GM12878 (cell line): ENCODE data around the gene HIVEP1. TPM values are rescaled to one million over a fixed set of nuclear protein-coding genes. Genes with fewer than 3 reads are reported as not detected.

ENCODE experiments used
- ATAC-seq: fragments of 200-7000 bp; cut with Tn5 transposase; 3 replicates; pipeline ENCODE4 v1.9.1; 2020; ENCODE audit warnings: mild to moderate bottlenecking, moderate library complexity
- BruUV-seq: library from RNA; stranded (reverse); fragments of 400-500 nt; replicated peaks from 2 replicates; lab custom pipeline; 2021; lab: Mats Ljungman, UMichigan
- CTCF ChIA-PET: fragments of 300-600 bp; sonication (Branson Sonifier 250); formaldehyde crosslinking; extraction: SDS; loops from one replicate; lab custom pipeline; 2021; ENCODE audit warnings: inconsistent platforms; lab: Yijun Ruan, JAX
- POLR2A ChIA-PET: fragments of 350-600 bp; formaldehyde crosslinking; extraction: SDS; loops from one replicate; lab custom pipeline; 2021; ENCODE audit warnings: inconsistent platforms; lab: Charles Lee
- RAD21 ChIA-PET: fragments of 300-600 bp; sonication (Branson Sonifier 250); formaldehyde crosslinking; loops from one replicate; lab custom pipeline; 2023; ENCODE audit warnings: antibody characterized with exemption; ENCODE audit not compliant: unreplicated experiment; lab: Charles Lee
- SMC1A ChIA-PET: fragments of 300-600 bp; sonication (Branson Sonifier 250); formaldehyde crosslinking; loops from one replicate; lab custom pipeline; 2023; ENCODE audit not compliant: unreplicated experiment, uncharacterized antibody; lab: Charles Lee
- DNase-seq: peaks from one replicate; pipeline ENCODE4 v3.0.0-alpha.2; 2011; ENCODE audit warnings: low read depth, low spot score
- FAIRE-seq: peaks from 3 replicates; lab custom pipeline; 2011; peaks lifted over from hg19 to GRCh38; lab: Jason Lieb, UNC
- H2AFZ ChIP-seq: 2 replicates; pipeline ENCODE4 v1.6.0; 2011; ENCODE audit warnings: low read depth, low read length, control low read depth; ENCODE audit not compliant: control insufficient read depth
- H3K27ac ChIP-seq: 2 replicates; pipeline ENCODE4 v1.5.1; 2011; ENCODE audit warnings: control low read depth; ENCODE audit not compliant: control insufficient read depth, insufficient read depth
- H3K27me3 ChIP-seq, 2 experiments: replicated peaks in 1 of 2; 2 replicates each; pipeline versions ENCODE4 v1.6.0 to v1.6.1; 2011; ENCODE audit warnings: low read length in 1 of 2; ENCODE audit not compliant: control insufficient read depth in 2 of 2, insufficient read depth in 2 of 2
- H3K36me3 ChIP-seq, 2 experiments: 2 replicates each; pipeline ENCODE4 v1.5.1; 2011; ENCODE audit warnings: low read length in 1 of 2; ENCODE audit not compliant: control insufficient read depth in 2 of 2, insufficient read depth in 2 of 2
- H3K4me1 ChIP-seq: 2 replicates; pipeline ENCODE4 v1.6.1; 2011; ENCODE audit warnings: mild to moderate bottlenecking, low read length, moderate library complexity, mixed read lengths; ENCODE audit not compliant: control insufficient read depth, insufficient read depth
- H3K4me2 ChIP-seq: 2 replicates; pipeline ENCODE4 v1.6.0; 2011; ENCODE audit warnings: control low read depth; ENCODE audit not compliant: control insufficient read depth, insufficient read depth
- H3K4me3 ChIP-seq: fragments of 200-600 bp; sonication (generic); 2 replicates; pipeline ENCODE4 v1.5.1; 2016
- H3K79me2 ChIP-seq: 2 replicates; pipeline ENCODE4 v1.6.0; 2011; ENCODE audit warnings: low read length; ENCODE audit not compliant: control insufficient read depth, insufficient read depth
- H3K9ac ChIP-seq: 2 replicates; pipeline ENCODE4 v1.8.0; 2011; ENCODE audit warnings: low read length, control low read depth, mixed read lengths; ENCODE audit not compliant: control insufficient read depth, insufficient read depth
- H3K9me3 ChIP-seq: replicated peaks from 3 replicates; pipeline ENCODE4 v1.5.1; 2011; ENCODE audit warnings: mild to moderate bottlenecking, low read length; ENCODE audit not compliant: control insufficient read depth, insufficient read depth
- H4K20me1 ChIP-seq: 2 replicates; pipeline ENCODE4 v1.6.0; 2011; ENCODE audit not compliant: control insufficient read depth, insufficient read depth
- KDM1A ChIP-seq: fragments of 200-600 bp; sonication (generic); IDR thresholded peaks from 2 replicates; pipeline ENCODE4 v1.6.1; 2016; ENCODE audit warnings: borderline replicate concordance
- RB1 ChIP-seq: fragments of 450-650 bp; formaldehyde crosslinking; IDR thresholded peaks from 2 replicates; pipeline ENCODE4 v1.6.1; 2017; ENCODE audit warnings: mild to moderate bottlenecking, borderline replicate concordance
- RUNX3 ChIP-seq: IDR thresholded peaks from 2 replicates; pipeline ENCODE4 v1.6.1; 2012; ENCODE audit warnings: low read length, inconsistent platforms
- WRNIP1 ChIP-seq: IDR thresholded peaks from 2 replicates; pipeline ENCODE4 v1.6.1; 2011; ENCODE audit warnings: low read depth, low read length, improper control_type of control experiment, borderline replicate concordance
- ZBTB11 ChIP-seq: fragments of 450-650 bp; formaldehyde crosslinking; IDR thresholded peaks from 2 replicates; pipeline ENCODE4 v1.5.0; 2022; ENCODE audit warnings: mild to moderate bottlenecking, missing genetic modification characterization
- WGBS: methylation state at CpG from one replicate; pipeline ENCODE4 v1.1.6; 2016; ENCODE audit warnings: low lambda C conversion rate; ENCODE audit not compliant: insufficient replicate concordance, insufficient coverage; ENCODE audit errors: missing lambda C conversion rate; 5-methylcytosine and 5-hydroxymethylcytosine counted together
- in situ Hi-C: fragments of 300-500 bp; cut with MboI; formaldehyde crosslinking; loops from 9 replicates; pipeline ENCODE4 v1.14.3; 2018; ENCODE audit warnings: mixed read lengths
- intact Hi-C: fragments of 100-400 bp; cut with micrococcal nuclease; formaldehyde crosslinking; loops from one replicate; pipeline ENCODE4 v1.14.2; 2022; ENCODE audit not compliant: unreplicated experiment
- polyA plus RNA-seq, 11 experiments: library from polyadenylated mRNA; depleted of rRNA in 4 of 11; unstranded in 6 of 11; stranded (reverse) in 5 of 11; fragments of >200 nt; fragmentation: Nextera tagmentation in 4 of 11; fragmentation: Illumina TruSeq in 1 of 11; extraction: Ambion mirVana in 4 of 11; extraction: Trizol in 1 of 11; gene quantifications; 1 replicate in 1 of 11; 2 replicates in 10 of 11; pipeline versions ENCODE4 v1.2.1 to v1.2.3, GENCODE V29; 2011 to 2016; ENCODE audit warnings: inconsistent platforms in 2 of 11, missing spikeins in 2 of 11, low read depth in 1 of 11
- total RNA-seq, 4 experiments: library from RNA; depleted of rRNA in 3 of 4; stranded (reverse); fragments of >200 nt in 3 of 4; fragmentation: Illumina TruSeq in 1 of 4; extraction: Trizol in 1 of 4; gene quantifications; 2 replicates each; pipeline versions ENCODE4 v1.2.1 to v1.2.3, GENCODE V29; 2013 to 2021

The HIVEP1 gene
- total and polyA plus RNA-seq, 10 of the 15 experiments (the other 5 are each of a cell fraction or from before 2014, with no cell fraction given): 4.3 to 37.5 (median 21.6) TPM

- ATAC-seq: peak; percentile 26
- SMC1A ChIA-PET: interaction anchor here (0.5 to 1.7 kb wide), 5 partner anchors 15 to 253 kb away, joined by 3 to 4 read pairs (median 3); no protein-coding TSS in a partner anchor
- peaks cover 0 to 3% of the 10 kb centered on the region in 2 experiments; a peak in 3 of 4 replicates for H3K36me3 ChIP-seq
- H3K9ac ChIP-seq: no peak overlapping the region
- no peaks in the 10 kb centered on the region for H4K20me1 ChIP-seq
- H3K27me3 ChIP-seq: no peaks in the 10 kb centered on the region
- H3K4me2 ChIP-seq: peak overlapping the region; percentile 34; the same call in 1 of the 2 replicates
- FAIRE-seq: no peak
- in situ Hi-C loops: no loop called here
- no peak overlapping the region for H3K4me3 ChIP-seq
- H3K79me2 ChIP-seq: peaks cover 75% of the 10 kb centered on the region
- DNase-seq: no peak
- peaks cover 17% of the 10 kb centered on the region for H3K4me1 ChIP-seq
- CTCF ChIA-PET: interaction anchor here (0.7 to 2.1 kb wide), 2 partner anchors 9 to 24 kb away, joined by 5 to 11 read pairs; no protein-coding TSS in a partner anchor
- peaks cover 6% of the 10 kb centered on the region; the same call in 2 of the 3 replicates for H3K9me3 ChIP-seq
- H3K27ac ChIP-seq: peak overlapping the region; percentile 48
- intact Hi-C loops: no loop called here
- POLR2A ChIA-PET: no interaction called here
- no TSS peak for BruUV-seq
- peak; percentile 66 for TF ChIP-seq RUNX3
- TF ChIP-seq WRNIP1: no peak
- WGBS: 17% methylated on average over 6 of the region's 6 CpGs
- H2AFZ ChIP-seq: no peak overlapping the region
- RAD21 ChIA-PET: no interaction called here
These were observed 25.7 kb downstream of the HIVEP1 start for GRCh38 chr6:12037798-12038197.

GRCh38 chr6:12039540-12040459 is 27.7 kb downstream of the HIVEP1 start:
- Histone ChIP-seq H3K4me2 (no peak overlapping the region), H3K4me1 (peaks cover 23% of the 10 kb centered on the region), H3K79me2 (peaks cover 66% of the 10 kb centered on the region), H2AFZ (no peak overlapping the region), H3K36me3 (peaks cover 0 to 3% of the 10 kb centered on the region in 2 experiments; a peak in 3 of 4 replicates), H4K20me1 (no peaks in the 10 kb centered on the region), H3K27me3 (no peaks in the 10 kb centered on the region), H3K9me3 (peaks cover 6% of the 10 kb centered on the region; the same call in 2 of the 3 replicates), H3K27ac (no peak overlapping the region), H3K4me3 (no peak overlapping the region), H3K9ac (no peak overlapping the region)
- in situ Hi-C loops (no loop called here), intact Hi-C loops (no loop called here)
- TF ChIP-seq ZBTB11 (CRISPR knock-in tag) (no peak), RB1 (no peak), KDM1A (no peak)
- ChIA-PET POLR2A (no interaction called here), SMC1A (interaction anchor here (0.5 to 1.7 kb wide), 13 partner anchors 8 to 444 kb away, joined by 3 to 11 read pairs (median 3); no protein-coding TSS in a partner anchor), CTCF (interaction anchor here (0.7 to 2.1 kb wide), 8 partner anchors 8 to 318 kb away, joined by 3 to 11 read pairs (median 3); no protein-coding TSS in a partner anchor), RAD21 (interaction anchor here (1.2 to 1.6 kb wide), 4 partner anchors 8 to 250 kb away, joined by 3 to 5 read pairs (median 4); partner anchors contain the start of gene EDN1)
- no TSS peak for BruUV-seq
- FAIRE-seq (no peak), ATAC-seq (no peak), DNase-seq (no peak)
- WGBS: 87% methylated on average over 12 of the region's 12 CpGs
